LNCaP clone FGC (cell line): ENCODE results near the gene TMEM221.

Source experiments
- DNase-seq: peaks from one replicate; pipeline ENCODE4 v3.0.0-alpha.2; 2011; ENCODE audit warnings: low read depth
- H3K4me3 ChIP-seq: 2 replicates; pipeline ENCODE4 v1.5.1; 2011; ENCODE audit warnings: mild to moderate bottlenecking, low read depth, low read length, control low read depth
- TF ChIP-seq, protein P1 (sequence below): IDR thresholded peaks from 2 replicates; pipeline ENCODE4 v1.5.1; 2012; ENCODE audit warnings: mild to moderate bottlenecking; ENCODE audit not compliant: control insufficient read depth, insufficient read depth; ENCODE audit errors: extremely low read depth

TMEM221 gene

DNA sequence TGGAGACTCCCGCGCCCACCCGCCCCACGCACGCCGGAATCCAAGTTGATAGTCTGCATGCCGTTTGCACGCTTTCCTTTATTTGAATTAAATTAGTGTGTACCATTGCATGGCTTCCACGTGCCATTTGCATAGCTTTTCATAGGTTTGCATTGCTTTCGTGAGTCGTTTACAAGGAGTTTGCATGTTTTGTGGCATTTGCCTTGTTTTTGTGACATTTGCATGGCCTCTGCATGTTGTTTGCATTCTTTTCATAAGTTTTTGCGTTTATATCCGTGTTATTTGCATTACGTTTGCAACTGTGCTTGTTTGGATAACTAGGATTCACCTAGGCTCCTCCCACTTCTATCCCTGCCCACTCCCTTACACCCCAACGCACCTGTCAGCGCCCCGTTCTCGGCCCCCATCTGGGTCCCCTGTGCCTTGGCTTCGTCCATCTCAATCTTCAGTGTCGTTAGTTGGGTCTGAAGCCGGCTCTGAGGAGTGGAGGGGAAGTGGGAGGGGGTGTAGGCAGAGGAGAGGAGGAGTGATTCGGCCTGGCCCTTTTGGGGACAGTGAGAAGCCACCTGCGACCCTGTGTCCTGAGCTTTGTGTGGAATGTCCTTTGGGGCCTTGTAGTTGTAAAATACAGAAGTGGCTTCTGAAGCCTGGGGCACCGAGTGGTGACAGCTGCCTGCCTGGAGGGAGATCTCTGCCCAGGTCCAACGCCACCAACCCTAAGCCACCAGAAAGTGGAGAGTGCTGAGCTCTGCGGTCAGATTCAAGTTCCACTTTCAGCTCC, 56.9 kb downstream of the TMEM221 start:
- peak overlapping the region; percentile 44 for H3K4me3 ChIP-seq
- DNase-seq, result no peak
- TF ChIP-seq, protein P1, sequence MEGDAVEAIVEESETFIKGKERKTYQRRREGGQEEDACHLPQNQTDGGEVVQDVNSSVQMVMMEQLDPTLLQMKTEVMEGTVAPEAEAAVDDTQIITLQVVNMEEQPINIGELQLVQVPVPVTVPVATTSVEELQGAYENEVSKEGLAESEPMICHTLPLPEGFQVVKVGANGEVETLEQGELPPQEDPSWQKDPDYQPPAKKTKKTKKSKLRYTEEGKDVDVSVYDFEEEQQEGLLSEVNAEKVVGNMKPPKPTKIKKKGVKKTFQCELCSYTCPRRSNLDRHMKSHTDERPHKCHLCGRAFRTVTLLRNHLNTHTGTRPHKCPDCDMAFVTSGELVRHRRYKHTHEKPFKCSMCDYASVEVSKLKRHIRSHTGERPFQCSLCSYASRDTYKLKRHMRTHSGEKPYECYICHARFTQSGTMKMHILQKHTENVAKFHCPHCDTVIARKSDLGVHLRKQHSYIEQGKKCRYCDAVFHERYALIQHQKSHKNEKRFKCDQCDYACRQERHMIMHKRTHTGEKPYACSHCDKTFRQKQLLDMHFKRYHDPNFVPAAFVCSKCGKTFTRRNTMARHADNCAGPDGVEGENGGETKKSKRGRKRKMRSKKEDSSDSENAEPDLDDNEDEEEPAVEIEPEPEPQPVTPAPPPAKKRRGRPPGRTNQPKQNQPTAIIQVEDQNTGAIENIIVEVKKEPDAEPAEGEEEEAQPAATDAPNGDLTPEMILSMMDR, result no peak

GRCh38 chr19:17390665-17391370, 57.6 kb downstream of the TMEM221 start:
- TF ChIP-seq, protein P1, result peak; percentile 57
- H3K4me3 ChIP-seq, result peak overlapping the region; percentile 44
- peak; percentile 14 for DNase-seq

DNA sequence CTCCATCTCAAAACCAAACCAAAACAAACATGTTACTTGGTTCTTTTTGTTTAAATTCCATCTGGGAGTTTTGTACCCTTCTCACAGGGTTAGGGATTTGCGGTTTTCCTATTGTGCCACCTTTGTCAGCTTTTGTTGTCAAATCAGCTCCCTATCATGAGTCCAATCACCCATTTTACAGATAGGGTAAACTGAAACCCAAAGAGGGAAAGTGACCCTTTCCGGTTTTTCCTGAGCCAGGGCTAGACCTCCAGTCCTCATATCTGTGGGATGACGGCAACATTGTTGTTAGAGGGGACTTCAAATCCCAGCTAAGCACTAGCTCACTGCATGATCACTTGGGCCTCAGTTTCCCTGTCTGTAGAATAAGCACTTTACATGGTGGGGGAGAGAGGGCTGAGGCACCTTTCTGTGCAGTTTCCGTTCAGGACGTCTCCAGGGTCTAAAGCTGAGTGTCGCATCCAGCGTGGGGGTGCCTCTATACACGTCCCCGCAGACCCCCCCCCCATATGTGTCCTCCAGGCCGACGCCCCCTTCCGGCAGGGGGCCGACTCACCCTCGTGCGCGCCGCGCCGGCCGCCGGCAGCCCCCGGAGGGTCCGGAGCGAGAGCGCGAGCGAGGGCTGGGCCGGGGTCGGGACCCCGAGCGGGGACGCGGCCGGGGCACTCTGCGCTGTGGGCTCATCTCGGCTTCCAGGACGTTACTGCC, 58.4 kb downstream of the TMEM221 start:
- TF ChIP-seq, protein P1, result no peak
- H3K4me3 ChIP-seq, result no peak overlapping the region
- DNase-seq, result no peak

DNA sequence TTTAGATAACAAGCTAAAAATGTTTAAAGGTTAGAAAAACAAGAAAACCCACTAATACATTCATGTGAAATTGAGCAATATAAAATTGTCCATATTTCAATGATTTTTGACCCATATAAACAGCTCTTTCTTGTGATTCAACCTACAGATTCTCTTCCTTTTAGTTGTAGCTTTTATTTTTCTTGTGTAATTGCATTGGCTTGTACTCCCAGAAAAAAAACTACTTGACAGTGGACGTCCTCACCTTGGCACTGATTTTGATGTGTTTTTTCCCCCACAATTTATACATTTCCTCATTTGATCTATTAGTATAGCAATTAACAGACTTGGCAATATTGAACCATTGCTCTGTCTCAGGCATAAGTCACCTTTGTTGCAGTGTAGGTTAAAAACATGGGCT, 59.2 kb downstream of the TMEM221 start:
- TF ChIP-seq, protein P1, result no peak
- DNase-seq, result no peak
- no peak overlapping the region for H3K4me3 ChIP-seq

GRCh38 chr19:17385878-17386611, 62.4 kb downstream of the TMEM221 start:
- TF ChIP-seq, protein P1, result peak; percentile 72
- H3K4me3 ChIP-seq, result no peak overlapping the region
- no peak for DNase-seq
